GM19463 (cell line): Measurements from ENCODE around the gene KIF1A.

Source experiments
- ATAC-seq: cut with Tn5 transposase; IDR thresholded peaks from one replicate; pipeline ENCODE4 v1.9.1; 2021; ENCODE audit warnings: mild to moderate bottlenecking, moderate library complexity; ENCODE audit not compliant: unreplicated experiment

KIF1A gene

DNA sequence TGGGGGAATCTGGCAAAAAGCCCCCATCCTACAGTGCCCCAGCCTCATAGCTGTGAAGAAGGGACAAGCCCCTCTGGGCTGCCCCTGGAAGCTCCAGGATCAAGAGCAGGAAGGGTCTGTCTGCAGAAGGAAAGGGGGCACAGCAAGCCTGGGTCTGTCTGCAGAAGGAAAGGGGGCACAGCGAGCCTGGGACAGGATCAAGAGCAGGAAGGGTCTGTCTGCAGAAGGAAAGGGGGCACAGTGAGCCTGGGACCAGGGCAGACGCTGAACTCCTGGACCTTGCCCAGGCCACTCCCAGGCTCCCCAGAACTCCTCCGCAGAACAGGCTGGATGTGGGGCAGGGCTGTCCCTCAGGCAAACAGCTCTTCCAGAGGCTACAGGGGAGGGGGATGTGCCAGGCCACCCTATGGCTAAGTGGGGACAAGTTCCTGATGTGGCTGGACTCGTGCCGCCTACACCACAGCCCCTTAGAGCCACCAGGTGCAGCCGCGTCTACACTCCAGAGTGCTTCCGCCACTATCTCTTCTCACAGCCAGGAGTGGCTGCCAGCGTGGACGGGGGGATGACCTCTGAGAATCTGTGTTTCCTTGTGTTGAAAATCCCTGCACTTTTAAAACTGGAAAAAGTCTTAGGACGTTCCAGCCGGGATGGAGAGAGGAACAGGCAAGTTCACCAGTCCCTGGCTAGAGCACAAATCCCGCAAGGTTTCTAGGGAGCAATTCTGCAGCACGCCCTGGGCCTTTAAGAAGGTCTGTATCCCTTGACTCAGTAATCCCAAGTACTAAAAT, 20.8 kb downstream of the KIF1A start:
- ATAC-seq: no peak

DNA sequence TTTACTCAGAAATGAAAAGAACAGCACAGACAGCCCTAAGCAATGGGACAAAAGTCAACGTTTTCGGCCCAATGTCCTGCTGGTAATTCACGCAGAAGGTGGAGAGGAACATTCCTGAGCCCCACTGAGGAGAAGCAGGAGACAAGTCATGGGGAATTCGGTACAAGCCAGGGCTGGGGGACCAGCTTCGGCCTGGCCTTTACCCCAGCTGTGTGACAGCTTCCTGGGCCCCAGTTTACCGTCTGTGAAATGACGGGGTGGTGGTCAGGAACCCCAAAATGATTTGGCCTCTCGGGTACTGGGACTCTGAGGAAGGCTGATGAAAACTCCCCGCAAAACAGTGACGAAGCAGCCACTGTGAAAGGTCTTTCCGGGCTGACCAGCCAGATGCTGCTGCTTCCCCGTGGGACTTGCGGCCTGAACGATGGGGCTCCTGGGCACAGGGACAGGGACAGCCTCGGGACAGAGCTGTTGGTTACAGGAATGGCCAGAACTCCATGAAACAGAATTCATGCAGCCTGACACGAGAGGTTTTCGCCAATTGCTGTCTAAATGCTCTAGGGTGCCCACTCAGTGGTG, 21.6 kb downstream of the KIF1A start:
- no peak for ATAC-seq

GRCh38 chr2:240797914-240798313, 22.1 kb downstream of the KIF1A start:
- ATAC-seq: no peak

DNA sequence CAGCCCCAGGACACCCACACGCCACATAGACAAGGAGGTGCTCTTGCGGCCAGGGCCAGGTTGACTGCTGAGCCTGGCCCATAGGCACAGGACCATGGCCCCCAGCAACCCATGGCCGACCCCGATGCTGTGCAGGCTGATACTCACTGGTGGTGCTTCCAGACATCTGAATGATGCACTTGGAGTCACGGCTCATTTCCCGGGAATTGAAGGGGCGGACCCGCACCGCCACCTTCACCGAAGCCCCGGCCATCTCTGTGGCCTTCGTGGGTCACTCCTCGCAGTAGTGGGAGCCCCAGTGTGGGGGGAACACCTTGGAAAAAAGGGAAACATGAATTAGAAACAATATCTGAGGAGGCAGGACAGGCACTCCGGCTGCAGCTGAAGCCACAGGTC, 22.5 kb downstream of the KIF1A start:
- no peak for ATAC-seq

- ATAC-seq: no peak
These were observed 23.2 kb downstream of the KIF1A start for GRCh38 chr2:240796543-240797499.

DNA sequence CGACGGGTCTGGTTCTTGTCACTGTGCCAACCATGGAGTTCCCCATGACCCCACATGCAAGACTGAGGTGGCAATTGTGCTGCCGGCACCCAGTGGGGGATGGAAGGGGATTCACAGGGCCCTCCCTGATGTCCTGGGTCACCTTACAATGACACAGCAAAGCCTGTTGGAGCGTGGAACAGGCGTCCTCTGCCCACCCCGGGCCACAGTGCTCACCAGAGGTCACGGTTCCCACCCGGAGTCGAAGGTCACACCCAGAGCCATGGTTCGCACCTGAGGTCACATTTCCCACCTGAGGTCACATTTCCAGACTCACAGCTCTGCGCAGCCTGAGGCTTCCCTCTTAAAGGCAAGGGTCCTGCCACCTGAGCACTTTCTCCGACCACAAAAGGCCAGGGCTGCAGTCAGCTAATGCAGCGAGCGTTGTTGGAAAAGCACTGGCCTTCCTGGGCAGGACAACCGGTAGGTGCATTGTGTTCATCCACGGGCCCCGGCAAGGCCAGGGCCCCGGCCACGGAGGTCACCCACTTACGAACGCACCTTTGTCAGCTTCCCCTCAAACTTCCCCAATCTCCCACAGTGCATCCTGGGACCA, 24.0 kb downstream of the KIF1A start:
- no peak for ATAC-seq

GRCh38 chr2:240795454-240795853, 24.6 kb downstream of the KIF1A start:
- no peak for ATAC-seq

DNA sequence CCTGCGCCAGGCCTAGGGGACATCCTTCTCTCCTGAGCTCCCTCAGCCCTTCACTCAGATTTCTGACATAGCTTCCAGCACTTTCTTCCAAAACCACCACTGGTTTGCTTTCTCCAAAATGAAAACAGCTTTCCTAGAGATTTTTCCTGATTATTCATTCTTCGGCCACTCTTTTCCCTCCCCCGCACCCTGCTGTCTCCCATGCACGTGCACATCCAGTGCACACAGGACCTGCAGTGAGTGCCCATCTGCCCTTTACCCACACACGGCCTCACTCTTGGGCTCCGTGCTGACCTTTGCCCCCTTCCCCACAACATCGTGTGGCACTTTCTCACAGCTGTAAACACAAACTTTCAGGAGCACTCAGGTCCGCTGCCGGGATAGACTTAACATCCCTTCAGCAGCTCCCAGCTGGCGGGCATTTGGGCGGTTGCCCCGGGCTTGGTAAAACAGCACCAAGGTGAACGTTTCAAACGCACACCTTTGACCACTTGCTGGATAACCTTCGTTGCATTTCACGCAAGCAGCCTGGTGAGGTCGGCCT, 25.8 kb downstream of the KIF1A start:
- ATAC-seq: no peak

GRCh38 chr2:240793313-240794177, 26.5 kb downstream of the KIF1A start:
- no peak for ATAC-seq

DNA sequence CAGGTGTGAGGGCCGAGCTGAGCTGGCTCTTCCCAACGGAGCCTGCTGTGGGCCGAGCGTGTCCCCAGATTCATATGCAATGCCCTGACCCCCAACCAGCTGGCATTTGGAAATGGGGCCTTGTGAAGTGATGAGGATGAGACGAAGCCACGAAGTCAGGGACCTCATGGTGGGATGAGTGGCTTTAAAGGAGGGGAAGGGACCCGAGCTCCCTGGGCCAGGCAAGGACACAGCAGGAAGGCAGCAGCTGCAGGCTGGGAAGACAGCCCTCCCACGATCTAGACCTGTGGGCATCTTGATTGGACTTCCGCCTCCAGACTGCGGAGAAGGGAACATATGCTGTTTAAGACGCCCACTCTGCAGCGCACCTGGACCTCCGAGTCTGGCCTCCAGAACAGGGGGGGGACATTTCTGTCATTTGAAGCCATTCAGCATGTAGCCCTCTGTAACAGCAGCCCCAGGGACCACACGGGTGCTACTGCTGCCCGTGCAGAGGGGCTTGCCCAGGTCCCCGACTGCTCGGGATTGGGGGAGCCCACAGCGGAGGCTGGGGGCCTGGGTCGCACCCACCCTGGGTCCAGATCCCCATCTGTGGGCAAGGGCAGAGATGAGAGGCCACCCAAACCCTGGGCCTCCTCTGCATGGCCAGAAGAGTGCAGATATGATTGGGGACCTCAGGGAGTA, 27.2 kb downstream of the KIF1A start:
- no peak for ATAC-seq

DNA sequence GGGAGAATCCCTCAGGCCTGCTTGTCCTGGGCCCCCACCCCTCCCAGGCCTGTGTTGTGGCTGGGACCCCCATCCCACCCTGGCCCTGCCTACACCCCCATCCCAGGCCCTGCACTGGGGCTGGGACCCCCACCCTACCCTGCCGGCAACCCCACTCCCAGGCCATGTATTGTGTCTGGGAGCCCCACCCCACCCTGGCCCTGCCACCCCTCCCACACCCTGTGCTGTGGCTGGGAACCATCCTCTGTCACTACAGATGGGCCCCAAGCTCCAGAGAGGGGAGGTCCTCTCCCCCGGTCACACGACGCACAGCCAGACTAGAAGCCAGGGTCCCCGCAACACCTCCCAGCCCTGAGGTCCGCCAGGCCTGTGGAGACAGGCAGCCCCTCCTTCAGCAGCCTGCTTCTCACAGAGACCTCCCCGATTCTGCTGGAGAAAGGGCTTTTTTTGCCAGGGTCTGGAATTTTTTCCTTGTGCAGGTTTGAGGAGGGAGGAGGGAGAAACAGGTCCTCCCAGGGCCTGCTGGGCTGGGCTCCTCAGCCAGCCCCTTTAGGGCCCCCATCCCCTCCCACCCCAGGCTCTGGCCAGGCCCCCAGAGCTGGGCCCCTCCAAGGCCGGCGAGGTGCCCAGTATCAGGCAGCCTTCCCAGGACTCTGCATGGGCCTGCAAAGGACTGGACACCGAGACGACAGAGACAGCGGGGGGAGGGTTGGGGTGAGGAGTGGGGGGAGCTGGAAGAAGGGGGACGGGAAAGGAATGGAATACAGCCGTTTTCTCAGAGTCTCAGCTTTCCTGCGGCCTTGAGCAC, 28.0 kb downstream of the KIF1A start:
- ATAC-seq: no peak

DNA sequence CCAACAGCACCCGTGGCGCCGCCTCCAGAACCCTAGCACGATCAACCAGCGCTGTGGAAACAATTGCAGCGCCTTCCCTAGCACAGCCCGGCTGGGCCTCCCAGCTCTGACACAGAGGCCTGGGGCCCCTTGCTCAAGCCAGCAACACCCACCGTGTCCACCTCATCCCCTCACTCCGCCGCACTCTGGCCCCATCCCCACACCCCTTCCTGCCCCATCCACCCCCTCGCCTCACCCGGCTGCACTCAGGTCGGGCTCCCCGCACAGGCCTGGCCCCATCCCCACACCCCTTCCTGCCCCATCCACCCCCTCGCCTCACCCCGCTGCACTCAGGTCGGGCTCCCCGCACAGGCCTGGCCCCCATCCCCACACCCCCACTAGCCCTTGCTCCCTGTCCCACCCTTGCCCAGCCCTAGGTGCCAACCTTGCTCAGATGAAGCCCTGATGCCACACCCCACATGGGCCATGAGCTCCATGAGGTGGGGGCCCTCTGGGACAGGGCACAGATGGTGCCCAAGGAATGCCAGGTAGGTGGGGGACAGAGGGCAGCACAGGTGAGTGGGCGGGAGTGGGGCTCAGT, 28.7 kb downstream of the KIF1A start:
- ATAC-seq: no peak

DNA sequence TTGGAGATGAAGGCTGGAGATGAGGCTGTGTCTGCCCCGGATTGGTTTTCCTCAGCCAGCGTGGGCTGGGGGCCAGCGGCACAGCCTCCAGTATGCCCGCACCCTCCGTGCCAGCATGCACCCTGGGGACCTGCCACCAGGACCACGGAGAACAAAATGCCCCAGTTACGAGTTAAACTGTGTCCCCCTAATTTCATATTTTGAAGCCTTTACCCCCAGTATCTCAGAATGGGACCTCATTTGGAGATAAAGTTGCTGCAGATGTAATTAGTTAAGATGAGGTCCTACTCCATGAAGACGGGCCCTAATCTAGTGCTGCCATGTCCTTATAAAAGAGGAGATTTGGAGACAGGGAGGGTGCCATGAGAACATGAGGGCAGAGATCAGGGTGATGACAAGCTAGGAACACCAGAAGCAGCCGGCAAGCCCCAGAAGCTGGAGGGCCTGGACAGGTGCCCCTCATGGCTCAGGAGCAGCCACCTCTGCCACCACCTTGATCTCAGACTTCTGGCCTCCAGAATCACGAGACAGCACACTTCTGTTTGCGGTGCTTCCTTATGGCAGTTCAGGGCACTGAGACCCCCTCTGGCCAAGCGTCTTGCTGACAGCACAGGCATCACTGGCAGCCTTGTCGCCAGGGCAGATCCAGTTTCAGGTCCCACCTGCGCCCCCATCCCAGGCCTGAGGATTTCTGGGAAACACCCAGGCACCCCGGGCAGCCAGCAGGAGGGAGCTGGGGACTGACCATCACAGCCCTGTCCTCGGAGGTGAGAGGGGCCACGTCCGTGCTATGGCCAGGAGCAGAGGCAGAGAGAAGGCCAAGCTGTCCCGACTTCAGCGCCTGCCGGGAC, 29.4 kb downstream of the KIF1A start:
- no peak for ATAC-seq

GRCh38 chr2:240789501-240790369, 30.3 kb downstream of the KIF1A start:
- no peak for ATAC-seq

GRCh38 chr2:240789051-240789453, 31.0 kb downstream of the KIF1A start:
- ATAC-seq: no peak

DNA sequence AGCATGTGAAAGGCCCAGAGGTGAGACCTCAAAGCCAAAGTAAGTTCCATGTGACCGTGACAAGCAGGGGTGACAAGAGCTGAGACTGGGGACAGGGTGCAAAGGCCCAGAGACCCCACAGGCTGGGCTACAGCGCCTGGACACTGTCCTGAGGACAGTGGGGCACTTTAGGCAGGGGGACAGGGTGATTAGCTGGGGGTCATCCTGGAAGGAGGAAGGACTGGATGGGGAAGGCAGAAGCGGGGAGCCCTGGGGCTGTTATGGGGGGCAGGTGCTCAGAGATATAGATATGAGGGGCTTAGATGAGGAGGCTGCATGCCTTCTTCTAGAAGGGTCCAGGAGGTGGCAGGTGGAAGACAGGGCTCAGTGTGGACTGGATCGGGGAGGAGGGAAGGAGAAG, 31.5 kb downstream of the KIF1A start:
- no peak for ATAC-seq
